Endothelial cell of umbilical vein (primary cell): ENCODE measurements around the gene U2AF2. TPM values are rescaled to one million over a fixed set of nuclear protein-coding genes. Genes with fewer than 3 reads are reported as not detected.

Experiments
- BruUV-seq: library from RNA; stranded (reverse); fragments of 400-500 nt; replicated peaks from 2 replicates; lab custom pipeline; 2021; lab: Mats Ljungman, UMichigan
- CTCF ChIA-PET: fragments of 300-600, 350-600 bp; sonication (Branson Sonifier 250); formaldehyde crosslinking; loops from one replicate; lab custom pipeline; 2021; ENCODE audit warnings: antibody characterized with exemption, inconsistent platforms; lab: Charles Lee
- POLR2A ChIA-PET: fragments of 300-600, 350-600 bp; sonication (Branson Sonifier 250); formaldehyde crosslinking; loops from one replicate; lab custom pipeline; 2021; ENCODE audit warnings: antibody characterized with exemption, inconsistent platforms; lab: Charles Lee
- DNase-seq: peaks from one replicate; pipeline ENCODE4 v3.0.0-alpha.2; 2011; ENCODE audit warnings: low read depth, low spot score
- FAIRE-seq: peaks from 2 replicates; lab custom pipeline; 2011; peaks lifted over from hg19 to GRCh38; lab: Jason Lieb, UNC
- H2AFZ ChIP-seq: 2 replicates; pipeline ENCODE4 v1.6.0; 2012; ENCODE audit warnings: low read depth, low read length, control low read depth, inconsistent platforms
- H3K27ac ChIP-seq: 2 replicates; pipeline ENCODE4 v1.5.1; 2011; ENCODE audit warnings: low read depth, mild to moderate bottlenecking, control low read depth, low read length, moderate library complexity; ENCODE audit not compliant: insufficient read depth
- H3K27me3 ChIP-seq, 2 experiments: 2 replicates each; pipeline versions ENCODE4 v1.6.0 to v1.6.1; 2011; ENCODE audit warnings: low read length in 2 of 2, mixed read lengths in 1 of 2; ENCODE audit not compliant: control insufficient read depth in 2 of 2, insufficient read depth in 2 of 2
- H3K36me3 ChIP-seq, 2 experiments: 2 replicates in 1 of 2; 3 replicates in 1 of 2; pipeline ENCODE4 v1.5.1; 2011; ENCODE audit warnings: low read length in 2 of 2, mild to moderate bottlenecking in 1 of 2, moderate library complexity in 1 of 2; ENCODE audit not compliant: control insufficient read depth in 2 of 2, insufficient read depth in 2 of 2; ENCODE audit errors: extremely low read depth in 1 of 2
- H3K4me1 ChIP-seq: 3 replicates; pipeline ENCODE4 v1.5.1; 2011; ENCODE audit warnings: mild to moderate bottlenecking, low read length; ENCODE audit not compliant: control insufficient read depth, insufficient read depth; ENCODE audit errors: extremely low read depth
- H3K4me2 ChIP-seq: 2 replicates; pipeline ENCODE4 v1.6.1; 2011; ENCODE audit warnings: low read length, control low read depth, mixed read lengths; ENCODE audit not compliant: insufficient read depth
- H3K4me3 ChIP-seq, 3 experiments: fragments of 200-600 bp in 1 of 3; sonication (generic), shearing (Covaris generic) in 1 of 3; replicated peaks in 1 of 3; 2 replicates each; pipeline ENCODE4 v1.5.1; 2011 to 2016; ENCODE audit warnings: control low read depth in 3 of 3, low read length in 3 of 3, mild to moderate bottlenecking in 2 of 3, inconsistent platforms in 1 of 3, low read depth in 1 of 3, moderate library complexity in 1 of 3; ENCODE audit not compliant: insufficient read depth in 1 of 3
- H3K79me2 ChIP-seq: 2 replicates; pipeline ENCODE4 v1.6.0; 2012; ENCODE audit warnings: low read length, inconsistent platforms; ENCODE audit not compliant: control insufficient read depth, insufficient read depth
- H3K9ac ChIP-seq: replicated peaks from 2 replicates; pipeline ENCODE3; 2011; ENCODE audit warnings: low read length, control low read depth; ENCODE audit not compliant: insufficient read depth; ENCODE audit errors: extremely low read depth
- H3K9me1 ChIP-seq: replicated peaks from 3 replicates; pipeline ENCODE4 v1.6.0; 2011; ENCODE audit warnings: mild to moderate bottlenecking, low read length; ENCODE audit not compliant: control insufficient read depth, insufficient read depth; ENCODE audit errors: extremely low read depth
- H3K9me3 ChIP-seq: replicated peaks from 2 replicates; pipeline ENCODE4 v1.5.1; 2012; ENCODE audit warnings: low read length, inconsistent platforms; ENCODE audit not compliant: control insufficient read depth, insufficient read depth
- H4K20me1 ChIP-seq: replicated peaks from 2 replicates; pipeline ENCODE3; 2011; ENCODE audit warnings: mild to moderate bottlenecking, low read length; ENCODE audit not compliant: control insufficient read depth, insufficient read depth; ENCODE audit errors: extremely low read depth
- CTCF ChIP-seq, 2 donors: IDR thresholded peaks; 1 replicate in 1 of 2; 2 replicates in 1 of 2; pipeline ENCODE4 v1.5.1; 2011; ENCODE audit warnings: low read length in 2 of 2, mild to moderate bottlenecking in 2 of 2, moderate library complexity in 2 of 2, control low read depth in 1 of 2, inconsistent platforms in 1 of 2, low read depth in 1 of 2; ENCODE audit not compliant: insufficient read depth in 1 of 2; ENCODE audit errors: extremely low read depth in 1 of 2
- EZH2 ChIP-seq: IDR thresholded peaks from 2 replicates; pipeline ENCODE4 v1.6.1; 2012; ENCODE audit warnings: borderline replicate concordance, low read depth, mild to moderate bottlenecking, moderate library complexity, low read length, inconsistent platforms; ENCODE audit not compliant: severe bottlenecking
- FOS ChIP-seq: IDR thresholded peaks from 2 replicates; pipeline ENCODE4 v1.6.1; 2011; ENCODE audit warnings: mild to moderate bottlenecking, low read length, moderate library complexity, borderline replicate concordance; ENCODE audit not compliant: insufficient read depth
- GATA2 ChIP-seq: IDR thresholded peaks from 2 replicates; pipeline ENCODE4 v1.7.0; 2011; ENCODE audit warnings: low read depth, mild to moderate bottlenecking, moderate library complexity, mixed read lengths, low read length; ENCODE audit not compliant: insufficient read length, insufficient read depth
- MAX ChIP-seq: IDR thresholded peaks from 2 replicates; pipeline ENCODE4 v1.6.1; 2011; ENCODE audit not compliant: insufficient read depth, insufficient read length
- MYC ChIP-seq: IDR thresholded peaks from one replicate; pipeline ENCODE4 v1.6.1; 2011; ENCODE audit warnings: mild to moderate bottlenecking, low read depth, low read length
- POLR2A ChIP-seq: IDR thresholded peaks from 2 replicates; pipeline ENCODE4 v1.6.1; 2012; ENCODE audit warnings: low read depth, mild to moderate bottlenecking, control low read depth, low read length
- POLR2AphosphoS5 ChIP-seq: IDR thresholded peaks from 2 replicates; pipeline ENCODE4 v1.6.1; 2012; ENCODE audit warnings: low read depth, mild to moderate bottlenecking, control low read depth, low read length, moderate library complexity; ENCODE audit not compliant: insufficient read depth
- dilution Hi-C: fragments of 300-500 bp; cut with MboI; formaldehyde crosslinking; loops from one replicate; pipeline ENCODE4 v1.15.0; 2019; ENCODE audit warnings: low sequenced_read_pairs; ENCODE audit not compliant: extremely low pct_ligation_motif_present
- intact Hi-C: fragments of 100-400 bp; cut with micrococcal nuclease; formaldehyde crosslinking; loops from one replicate; pipeline ENCODE4 v1.10.0; 2022
- polyA plus RNA-seq, 4 experiments: library from polyadenylated mRNA; depleted of rRNA in 3 of 4; stranded (reverse) in 3 of 4; unstranded in 1 of 4; fragments of >200 nt; gene quantifications; 2 replicates each; pipeline versions ENCODE4 v1.2.1 to v1.2.3, GENCODE V29; 2011 to 2012; ENCODE audit warnings: missing spikeins in 1 of 4
- total RNA-seq: library from RNA; stranded (reverse); gene quantifications from 2 replicates; pipeline ENCODE4 v1.2.3, GENCODE V29; 2021

Gene U2AF2
- total and polyA plus RNA-seq, 2 donors (not counting 3 experiments of a cell fraction or from before 2014, with no cell fraction given): 183 to 259 TPM

- POLR2A ChIA-PET: no interaction called here
- no peak for DNase-seq
- TF ChIP-seq MYC: no peak
- no peak for TF ChIP-seq POLR2A
- no peak for TF ChIP-seq POLR2AphosphoS5
- no peak for TF ChIP-seq EZH2
- no peak for TF ChIP-seq FOS
- TF ChIP-seq MAX: no peak
- no peak for TF ChIP-seq GATA2
- no peak for TF ChIP-seq CTCF (IDR thresholded peaks at IDR 0.05; ENCODE audit: extremely low read depth in 1 of 2, insufficient read depth in 1 of 2, low read depth in 1 of 2, low read length in 2 of 2)
- dilution Hi-C loops: no loop called here
- peaks cover 4 to 57% of the 10 kb centered on the region in 2 experiments for H3K36me3 ChIP-seq
- H3K4me2 ChIP-seq: no peak overlapping the region
- no peak overlapping the region for H3K27ac ChIP-seq
- H3K27me3 ChIP-seq: no peaks in the 10 kb centered on the region
- intact Hi-C loops: no loop called here
- no peak overlapping the region for H3K9ac ChIP-seq
- no peak overlapping the region for H3K4me3 ChIP-seq
- no peaks in the 10 kb centered on the region for H4K20me1 ChIP-seq
- H3K4me1 ChIP-seq: no peaks in the 10 kb centered on the region
- H2AFZ ChIP-seq: no peak overlapping the region
- BruUV-seq: no TSS peak
- CTCF ChIA-PET: interaction anchor here (1.0 kb wide), 1 partner anchor 17 kb away, joined by 3 read pairs; no protein-coding TSS in a partner anchor
- H3K9me1 ChIP-seq: no peaks in the 10 kb centered on the region
- no peaks in the 10 kb centered on the region for H3K9me3 ChIP-seq
- FAIRE-seq: no peak
- peaks cover 25% of the 10 kb centered on the region for H3K79me2 ChIP-seq
Observed at GRCh38 chr19:55688422-55689218, 33.8 kb downstream of the U2AF2 start.
